Activated naive CD4-positive, alpha-beta T cell treated with anti-CD3 and anti-CD28 coated beads, Interleukin-2, amount 10 ng/mL, durations not matched to agents 7 days and 5 days (primary cell): ENCODE results near the gene TAL1.

Experiments
- CTCF ChIA-PET: fragments of 350-600 bp; sonication (Branson Sonifier 250); formaldehyde crosslinking; loops from one replicate; lab custom pipeline; 2021; ENCODE audit warnings: antibody characterized with exemption; lab: Charles Lee
- DNase-seq: peaks from one replicate; pipeline ENCODE4 v3.0.0-alpha.2; 2020
- H3K27ac Mint-ChIP-seq: one replicate; pipeline ENCODE4 v1.8.0; 2021; ENCODE audit warnings: mild to moderate bottlenecking, moderate library complexity, mixed read lengths
- H3K27me3 Mint-ChIP-seq: one replicate; pipeline ENCODE4 v1.8.0; 2021; ENCODE audit warnings: mild to moderate bottlenecking, mixed read lengths
- H3K36me3 Mint-ChIP-seq: one replicate; pipeline ENCODE4 v1.8.0; 2021; ENCODE audit warnings: mixed read lengths
- H3K4me1 Mint-ChIP-seq: one replicate; pipeline ENCODE4 v1.8.0; 2021; ENCODE audit warnings: mixed read lengths
- H3K4me3 Mint-ChIP-seq: one replicate; pipeline ENCODE4 v1.8.0; 2021; ENCODE audit warnings: mild to moderate bottlenecking, moderate library complexity, mixed read lengths
- H3K9me3 Mint-ChIP-seq: one replicate; pipeline ENCODE4 v1.8.0; 2021; ENCODE audit warnings: mixed read lengths

TAL1 gene

DNA sequence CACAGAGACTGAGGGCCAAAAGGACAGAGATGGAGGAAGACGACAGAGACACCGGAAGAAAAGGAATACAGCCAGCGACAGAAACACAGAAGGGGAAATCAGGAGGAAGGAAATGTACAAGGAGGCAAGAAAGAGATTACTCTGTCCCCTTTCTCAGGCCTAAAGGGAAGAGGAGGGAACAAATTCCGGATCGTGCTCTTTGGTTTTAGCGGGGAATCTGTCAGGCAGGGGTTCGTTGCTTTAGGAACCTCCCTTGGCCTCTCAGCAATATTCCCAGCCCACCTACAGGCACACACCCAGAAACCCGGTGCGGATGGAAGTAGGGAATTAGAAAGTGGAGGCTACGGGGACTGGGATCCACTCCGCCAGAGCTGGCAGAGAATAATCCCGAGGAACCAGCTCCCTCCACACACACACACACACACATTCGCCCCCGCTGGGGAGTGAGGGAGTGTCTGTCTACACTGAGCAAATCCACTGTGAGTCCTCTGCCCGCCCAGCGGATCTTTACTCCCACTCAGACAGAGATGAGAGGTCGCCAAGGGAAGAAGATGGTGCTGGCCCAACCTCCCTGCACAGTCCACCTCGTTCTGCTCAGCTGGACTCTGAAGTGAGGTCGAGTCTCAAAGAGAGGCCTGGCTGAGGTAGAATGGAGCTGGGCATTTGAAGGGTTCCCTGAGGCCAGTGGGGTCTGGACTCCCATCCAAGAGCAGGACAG is 5.7 kb downstream of the TAL1 start:
- peaks cover 58% of the 10 kb centered on the region for H3K27me3 Mint-ChIP-seq
- H3K36me3 Mint-ChIP-seq, result peaks cover 2% of the 10 kb centered on the region
- H3K4me1 Mint-ChIP-seq, result peaks cover 15% of the 10 kb centered on the region
- CTCF ChIA-PET, result interaction anchor here (1.2 to 1.6 kb wide), 2 partner anchors 33 to 37 kb away, joined by 3 to 6 read pairs; no protein-coding TSS in a partner anchor
- H3K4me3 Mint-ChIP-seq, result peak overlapping the region; percentile 39
- no peaks in the 10 kb centered on the region for H3K9me3 Mint-ChIP-seq
- no peak overlapping the region for H3K27ac Mint-ChIP-seq
- no peak for DNase-seq

GRCh38 chr1:47225430-47226100 is 6.5 kb downstream of the TAL1 start:
- H3K27me3 Mint-ChIP-seq, result peaks cover 51% of the 10 kb centered on the region
- H3K9me3 Mint-ChIP-seq, result no peaks in the 10 kb centered on the region
- H3K27ac Mint-ChIP-seq, result no peak overlapping the region
- peaks cover 14% of the 10 kb centered on the region for H3K4me1 Mint-ChIP-seq
- CTCF ChIA-PET, result interaction anchor here (1.2 kb wide), 1 partner anchor 32 kb away, joined by 3 read pairs; no protein-coding TSS in a partner anchor
- DNase-seq, result no peak
- H3K36me3 Mint-ChIP-seq, result peaks cover 2% of the 10 kb centered on the region
- H3K4me3 Mint-ChIP-seq, result peak overlapping the region; percentile 39

- Mint-ChIP-seq H3K4me1 (peaks cover 8% of the 10 kb centered on the region), H3K36me3 (peaks cover 2% of the 10 kb centered on the region), H3K27ac (no peak overlapping the region), H3K9me3 (no peaks in the 10 kb centered on the region), H3K4me3 (no peak overlapping the region), H3K27me3 (peaks cover 47% of the 10 kb centered on the region)
- DNase-seq, result no peak
- CTCF ChIA-PET, result interaction anchor here (0.6 to 1.4 kb wide), 2 partner anchors 34 to 46 kb away, joined by 3 to 5 read pairs; no protein-coding TSS in a partner anchor
These were observed 7.2 kb downstream of the TAL1 start for GRCh38 chr1:47224676-47225399.

GRCh38 chr1:47223921-47224675 is 7.9 kb downstream of the TAL1 start:
- CTCF ChIA-PET, result interaction anchor here (0.6 to 1.4 kb wide), 2 partner anchors 33 to 45 kb away, joined by 3 to 5 read pairs; no protein-coding TSS in a partner anchor
- Mint-ChIP-seq H3K4me1 (peaks cover 3% of the 10 kb centered on the region), H3K4me3 (no peak overlapping the region)

DNA sequence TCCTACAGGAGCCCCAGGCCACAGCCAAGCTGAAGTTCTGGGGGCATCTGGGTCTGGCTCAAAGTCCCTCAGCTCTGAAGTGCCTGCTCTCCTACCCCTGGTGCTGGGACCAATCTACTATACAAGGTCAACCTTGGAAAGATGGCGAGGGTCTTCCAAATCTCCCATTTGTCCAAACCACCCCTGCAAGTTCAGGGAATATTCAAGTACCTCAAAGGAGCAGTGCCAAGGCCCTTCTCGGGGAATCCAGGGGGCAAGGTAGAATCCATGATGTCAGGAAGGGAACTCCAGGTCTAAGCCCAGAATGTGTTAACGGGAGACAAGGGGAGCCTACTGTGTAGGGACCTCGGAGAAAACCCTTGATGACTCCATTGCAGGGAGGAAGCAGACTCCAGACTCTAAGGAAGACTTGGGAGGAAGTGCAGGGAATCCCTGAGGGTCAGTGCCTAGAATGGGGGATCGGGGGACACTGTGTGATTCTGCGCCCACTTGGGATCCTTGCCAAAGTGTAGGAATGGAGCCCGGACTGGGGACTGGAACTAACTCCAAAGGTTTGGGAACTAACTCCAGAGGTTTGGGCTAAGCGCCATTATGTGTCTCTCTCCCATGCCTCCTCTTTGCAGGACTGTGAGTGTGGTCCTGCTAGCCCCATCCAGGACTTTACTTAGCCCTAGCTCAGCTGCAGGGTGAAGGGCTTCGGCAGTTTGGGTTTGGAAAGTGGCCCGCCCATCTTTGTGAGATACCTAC is 8.7 kb downstream of the TAL1 start:
- peaks cover 33% of the 10 kb centered on the region for H3K27me3 Mint-ChIP-seq
- CTCF ChIA-PET, result interaction anchor here (1.4 kb wide), 1 partner anchor 44 kb away, joined by 5 read pairs; no protein-coding TSS in a partner anchor
- no peak overlapping the region for H3K27ac Mint-ChIP-seq
- no peaks in the 10 kb centered on the region for H3K9me3 Mint-ChIP-seq
- DNase-seq, result no peak
- peaks cover 2% of the 10 kb centered on the region for H3K36me3 Mint-ChIP-seq
- H3K4me1 Mint-ChIP-seq, result peaks cover 3% of the 10 kb centered on the region
- no peak overlapping the region for H3K4me3 Mint-ChIP-seq

More at GRCh38 chr1:47223921-47224675, 7.9 kb downstream of the TAL1 start:
- Mint-ChIP-seq H3K27ac (no peak overlapping the region), H3K27me3 (peaks cover 41% of the 10 kb centered on the region), H3K9me3 (no peaks in the 10 kb centered on the region), H3K36me3 (peaks cover 2% of the 10 kb centered on the region)
- no peak for DNase-seq

- no peak overlapping the region for H3K4me3 Mint-ChIP-seq
- peaks cover 2% of the 10 kb centered on the region for H3K36me3 Mint-ChIP-seq
- no peaks in the 10 kb centered on the region for H3K9me3 Mint-ChIP-seq
- peaks cover 3% of the 10 kb centered on the region for H3K4me1 Mint-ChIP-seq
- DNase-seq, result no peak
- peaks cover 25% of the 10 kb centered on the region for H3K27me3 Mint-ChIP-seq
- CTCF ChIA-PET, result interaction anchor here (0.7 to 1.6 kb wide), 3 partner anchors 40 to 504 kb away, joined by 3 to 4 read pairs (median 3); partner anchors contain the start of gene FOXD2
- H3K27ac Mint-ChIP-seq, result no peak overlapping the region
These were observed 9.5 kb downstream of the TAL1 start for GRCh38 chr1:47222476-47222875.

- CTCF ChIA-PET, result no interaction called here
- no peaks in the 10 kb centered on the region for H3K36me3 Mint-ChIP-seq
- no peak overlapping the region for H3K27ac Mint-ChIP-seq
- no peak for DNase-seq
- H3K4me1 Mint-ChIP-seq, result no peaks in the 10 kb centered on the region
- peaks cover 4% of the 10 kb centered on the region for H3K27me3 Mint-ChIP-seq
- no peaks in the 10 kb centered on the region for H3K9me3 Mint-ChIP-seq
- H3K4me3 Mint-ChIP-seq, result no peak overlapping the region
These were observed 12.3 kb downstream of the TAL1 start for GRCh38 chr1:47219590-47220220.

- peaks cover 4% of the 10 kb centered on the region for H3K27me3 Mint-ChIP-seq
- no peak for DNase-seq
- CTCF ChIA-PET, result no interaction called here
- H3K27ac Mint-ChIP-seq, result no peak overlapping the region
- H3K9me3 Mint-ChIP-seq, result no peaks in the 10 kb centered on the region
- no peak overlapping the region for H3K4me3 Mint-ChIP-seq
- no peaks in the 10 kb centered on the region for H3K4me1 Mint-ChIP-seq
- H3K36me3 Mint-ChIP-seq, result no peaks in the 10 kb centered on the region
These were observed 13.0 kb downstream of the TAL1 start for GRCh38 chr1:47219001-47219400.

- Mint-ChIP-seq H3K36me3 (no peaks in the 10 kb centered on the region), H3K4me1 (peaks cover 4% of the 10 kb centered on the region), H3K9me3 (no peaks in the 10 kb centered on the region), H3K27ac (no peak overlapping the region), H3K27me3 (peaks cover 14% of the 10 kb centered on the region), H3K4me3 (no peak overlapping the region)
- DNase-seq, result no peak
- CTCF ChIA-PET, result no interaction called here
These were observed 15.6 kb downstream of the TAL1 start for GRCh38 chr1:47216278-47217059.

DNA sequence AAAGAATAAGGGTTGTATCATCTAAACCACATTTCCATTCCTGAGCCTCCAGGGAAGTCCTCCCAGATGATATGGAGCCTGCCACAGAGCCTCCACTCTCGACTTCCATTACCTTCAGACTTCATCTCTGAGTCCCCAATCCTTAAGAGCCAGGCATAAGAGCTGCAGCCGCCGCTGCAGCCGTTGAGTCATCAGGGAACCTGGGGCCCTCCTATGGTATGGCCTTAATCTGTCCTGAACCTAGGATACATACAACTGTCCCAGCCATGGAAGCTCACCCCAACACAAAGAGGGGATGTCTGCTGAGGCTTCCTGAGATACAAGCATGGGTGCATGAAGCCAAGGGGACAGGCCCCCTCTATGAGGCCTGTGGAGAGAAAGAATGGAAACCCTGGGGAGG is 16.3 kb downstream of the TAL1 start:
- DNase-seq, result no peak
- H3K27me3 Mint-ChIP-seq, result peaks cover 14% of the 10 kb centered on the region
- H3K36me3 Mint-ChIP-seq, result no peaks in the 10 kb centered on the region
- no peak overlapping the region for H3K4me3 Mint-ChIP-seq
- no peaks in the 10 kb centered on the region for H3K9me3 Mint-ChIP-seq
- H3K4me1 Mint-ChIP-seq, result peaks cover 4% of the 10 kb centered on the region
- H3K27ac Mint-ChIP-seq, result no peak overlapping the region
- CTCF ChIA-PET, result no interaction called here

DNA sequence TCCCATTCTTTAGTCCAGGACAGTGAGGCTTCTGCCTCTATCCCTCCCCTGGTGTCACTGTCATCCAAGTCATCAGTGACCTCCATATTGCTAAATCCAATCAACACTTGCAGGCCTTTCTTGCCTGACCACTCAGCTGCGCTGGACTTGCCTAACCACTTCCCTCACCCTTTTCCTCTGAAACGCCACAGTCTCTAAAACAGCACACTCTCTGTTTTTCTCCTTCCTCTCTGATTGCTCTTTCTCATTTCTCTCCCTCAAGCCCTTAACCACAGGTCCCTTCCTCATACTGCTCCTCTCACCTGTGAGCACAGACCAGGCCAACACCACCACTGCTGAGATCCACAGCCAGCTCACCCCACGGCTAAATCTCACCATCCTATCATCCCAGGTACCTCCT is 17.5 kb downstream of the TAL1 start:
- peaks cover 16% of the 10 kb centered on the region for H3K27me3 Mint-ChIP-seq
- peaks cover 4% of the 10 kb centered on the region for H3K4me1 Mint-ChIP-seq
- no peak for DNase-seq
- no peaks in the 10 kb centered on the region for H3K9me3 Mint-ChIP-seq
- no peak overlapping the region for H3K27ac Mint-ChIP-seq
- no peaks in the 10 kb centered on the region for H3K36me3 Mint-ChIP-seq
- CTCF ChIA-PET, result no interaction called here
- no peak overlapping the region for H3K4me3 Mint-ChIP-seq
